Neural cell (in vitro differentiated cells): ENCODE measurements around the gene SPRYD7. TPM values are rescaled to one million over a fixed set of nuclear protein-coding genes. Genes with fewer than 3 reads are reported as not detected.

Experiments used
- H2AFZ ChIP-seq: fragments of 200-600, 300-800 bp; sonication (generic), shearing (Covaris generic); 2 replicates; pipeline ENCODE4 v1.6.0; 2014; ENCODE audit warnings: low read depth, mild to moderate bottlenecking, antibody characterized with exemption, low read length, moderate library complexity
- H3F3A ChIP-seq: fragments of 200-600 bp; shearing (Covaris generic); 2 replicates; pipeline ENCODE4 v1.6.1; 2016; ENCODE audit warnings: mild to moderate bottlenecking, moderate library complexity, mixed read lengths, antibody characterized with exemption, low read length; ENCODE audit not compliant: insufficient read depth, poor library complexity, severe bottlenecking
- H3K27ac ChIP-seq: fragments of 200-600, 300-800 bp; sonication (generic), shearing (Covaris generic); 2 replicates; pipeline ENCODE4 v1.5.1; 2014; ENCODE audit warnings: mild to moderate bottlenecking, low read length, moderate library complexity
- H3K27me3 ChIP-seq: fragments of 300-800, 200-600 bp; sonication (generic), shearing (Covaris generic); 2 replicates; pipeline ENCODE4 v1.6.0; 2014; ENCODE audit warnings: mild to moderate bottlenecking, low read depth, low read length, moderate library complexity; ENCODE audit not compliant: insufficient read depth
- H3K36me3 ChIP-seq: fragments of 300-800, 200-600 bp; sonication (generic), shearing (Covaris generic); 2 replicates; pipeline ENCODE4 v1.5.1; 2014; ENCODE audit warnings: mild to moderate bottlenecking, antibody characterized with exemption, low read length, moderate library complexity; ENCODE audit not compliant: insufficient read depth
- H3K4me2 ChIP-seq: fragments of 300-800, 200-600 bp; sonication (generic), shearing (Covaris generic); 2 replicates; pipeline ENCODE4 v1.6.0; 2014; ENCODE audit warnings: mild to moderate bottlenecking, low read length
- H3K4me3 ChIP-seq: fragments of 300-800, 200-600 bp; sonication (generic), shearing (Covaris generic); 2 replicates; pipeline ENCODE4 v1.5.1; 2014; ENCODE audit warnings: mild to moderate bottlenecking, low read length, moderate library complexity
- H3K79me2 ChIP-seq: fragments of 200-600 bp; shearing (Covaris generic); replicated peaks from 2 replicates; pipeline ENCODE4 v1.6.0; 2014; ENCODE audit warnings: mild to moderate bottlenecking, low read length, moderate library complexity; ENCODE audit not compliant: insufficient read depth
- H3K9ac ChIP-seq: fragments of 300-800, 200-600 bp; sonication (generic), shearing (Covaris generic); 2 replicates; pipeline ENCODE4 v1.6.1; 2016; ENCODE audit warnings: mild to moderate bottlenecking, low read length, mixed read lengths
- H3K9me2 ChIP-seq: fragments of 200-600 bp; shearing (Covaris generic); 2 replicates; pipeline ENCODE4 v1.6.1; 2016; ENCODE audit warnings: mild to moderate bottlenecking, low read length, mixed read lengths; ENCODE audit not compliant: insufficient read depth
- H3K9me3 ChIP-seq: fragments of 200-600, 300-800 bp; sonication (generic), shearing (Covaris generic); 2 replicates; pipeline ENCODE4 v1.6.1; 2016; ENCODE audit warnings: mild to moderate bottlenecking, mixed run types, low read length, moderate library complexity, mixed read lengths
- H4K20me1 ChIP-seq: fragments of 200-600 bp; shearing (Covaris generic); 2 replicates; pipeline ENCODE4 v1.6.1; 2016; ENCODE audit warnings: mild to moderate bottlenecking, mixed run types; ENCODE audit not compliant: insufficient read depth
- EZH2 ChIP-seq: fragments of 200-600, 300-800 bp; shearing (Covaris generic), sonication (generic); IDR thresholded peaks from 2 replicates; pipeline ENCODE4 v1.6.1; 2014; ENCODE audit warnings: antibody characterized with exemption, low read length, borderline replicate concordance, mild to moderate bottlenecking; ENCODE audit not compliant: insufficient read depth, poor library complexity, severe bottlenecking
- RAD21 ChIP-seq: fragments of 450-650 bp; conservative IDR thresholded peaks from 2 replicates; pipeline ENCODE4 v1.6.1; 2014; ENCODE audit warnings: antibody characterized with exemption, mild to moderate bottlenecking, moderate library complexity
- SMC3 ChIP-seq: fragments of 450-650 bp; conservative IDR thresholded peaks from 2 replicates; pipeline ENCODE4 v1.6.1; 2014; ENCODE audit warnings: antibody characterized with exemption, mild to moderate bottlenecking, moderate library complexity; ENCODE audit not compliant: poor library complexity
- polyA plus RNA-seq: library from polyadenylated mRNA; depleted of rRNA; stranded (reverse); fragments of >200 nt; gene quantifications from 2 replicates; pipeline ENCODE4 v1.2.3, GENCODE V29; 2014
- TF ChIP-seq, protein P1 (sequence below): IDR thresholded peaks from 2 replicates; pipeline ENCODE4 v1.6.1; 2012; ENCODE audit warnings: borderline replicate concordance
- TF ChIP-seq, protein P2 (sequence below): fragments of 450-650 bp; IDR thresholded peaks from 2 replicates; pipeline ENCODE4 v1.5.1; 2014; ENCODE audit warnings: antibody characterized with exemption, mild to moderate bottlenecking, moderate library complexity; ENCODE audit not compliant: poor library complexity, severe bottlenecking

Gene SPRYD7
- polyA plus RNA-seq, 1 donor from 2014 or later: 15.4 TPM

DNA sequence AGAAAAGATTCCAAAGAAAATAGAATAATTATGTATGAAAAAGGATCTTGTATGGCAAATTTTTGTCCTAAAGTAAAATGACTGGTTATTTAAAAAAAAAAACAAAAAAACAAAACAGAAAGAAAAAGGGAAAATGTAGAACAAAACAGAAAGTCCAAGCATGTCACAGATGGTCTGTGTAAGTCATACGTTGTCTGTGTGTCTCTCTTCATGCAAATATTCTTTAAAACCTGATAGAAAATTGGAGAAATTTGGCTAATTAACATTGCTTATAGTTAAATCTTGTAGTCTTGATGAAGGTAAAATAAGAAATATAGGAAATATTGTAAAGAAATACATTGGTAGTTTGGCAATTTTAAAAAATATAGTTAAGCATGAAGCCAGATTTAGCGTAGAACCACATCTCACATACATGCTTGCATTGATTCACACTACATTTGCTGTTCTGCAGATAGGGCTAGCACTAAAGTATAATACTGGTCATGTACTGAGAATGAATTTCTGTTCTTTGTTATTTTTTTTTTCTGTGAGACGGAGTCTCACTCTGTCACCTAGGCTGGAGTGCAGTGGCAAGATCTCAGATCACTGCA is 58.4 kb downstream of the SPRYD7 start:
- TF ChIP-seq, protein P1, sequence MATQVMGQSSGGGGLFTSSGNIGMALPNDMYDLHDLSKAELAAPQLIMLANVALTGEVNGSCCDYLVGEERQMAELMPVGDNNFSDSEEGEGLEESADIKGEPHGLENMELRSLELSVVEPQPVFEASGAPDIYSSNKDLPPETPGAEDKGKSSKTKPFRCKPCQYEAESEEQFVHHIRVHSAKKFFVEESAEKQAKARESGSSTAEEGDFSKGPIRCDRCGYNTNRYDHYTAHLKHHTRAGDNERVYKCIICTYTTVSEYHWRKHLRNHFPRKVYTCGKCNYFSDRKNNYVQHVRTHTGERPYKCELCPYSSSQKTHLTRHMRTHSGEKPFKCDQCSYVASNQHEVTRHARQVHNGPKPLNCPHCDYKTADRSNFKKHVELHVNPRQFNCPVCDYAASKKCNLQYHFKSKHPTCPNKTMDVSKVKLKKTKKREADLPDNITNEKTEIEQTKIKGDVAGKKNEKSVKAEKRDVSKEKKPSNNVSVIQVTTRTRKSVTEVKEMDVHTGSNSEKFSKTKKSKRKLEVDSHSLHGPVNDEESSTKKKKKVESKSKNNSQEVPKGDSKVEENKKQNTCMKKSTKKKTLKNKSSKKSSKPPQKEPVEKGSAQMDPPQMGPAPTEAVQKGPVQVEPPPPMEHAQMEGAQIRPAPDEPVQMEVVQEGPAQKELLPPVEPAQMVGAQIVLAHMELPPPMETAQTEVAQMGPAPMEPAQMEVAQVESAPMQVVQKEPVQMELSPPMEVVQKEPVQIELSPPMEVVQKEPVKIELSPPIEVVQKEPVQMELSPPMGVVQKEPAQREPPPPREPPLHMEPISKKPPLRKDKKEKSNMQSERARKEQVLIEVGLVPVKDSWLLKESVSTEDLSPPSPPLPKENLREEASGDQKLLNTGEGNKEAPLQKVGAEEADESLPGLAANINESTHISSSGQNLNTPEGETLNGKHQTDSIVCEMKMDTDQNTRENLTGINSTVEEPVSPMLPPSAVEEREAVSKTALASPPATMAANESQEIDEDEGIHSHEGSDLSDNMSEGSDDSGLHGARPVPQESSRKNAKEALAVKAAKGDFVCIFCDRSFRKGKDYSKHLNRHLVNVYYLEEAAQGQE: no peak

DNA sequence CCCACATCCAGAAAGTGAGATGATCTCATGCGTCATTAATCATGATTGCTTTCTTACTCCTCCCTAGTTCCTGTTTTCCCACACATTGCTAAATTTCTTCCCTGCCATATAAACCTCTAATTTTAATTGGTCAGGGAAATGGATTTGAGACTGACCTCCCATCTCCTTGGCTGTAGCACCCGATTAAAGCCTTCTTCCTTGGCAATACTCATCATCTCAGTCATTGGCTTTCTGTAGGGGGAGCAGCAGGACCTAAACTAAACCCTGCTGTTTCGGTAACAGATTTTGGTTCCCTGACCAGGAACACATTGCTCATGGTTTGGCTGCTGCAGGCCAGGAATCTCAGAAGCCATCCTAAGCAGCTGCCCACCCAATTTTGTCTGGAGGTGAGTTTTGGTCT is 61.7 kb downstream of the SPRYD7 start:
- no peaks in the 10 kb centered on the region for H3K9me2 ChIP-seq
- H4K20me1 ChIP-seq: no peaks in the 10 kb centered on the region
- no peaks in the 10 kb centered on the region for H3K9me3 ChIP-seq

More for the DNA sequence above, 58.4 kb downstream of the SPRYD7 start:
- no peaks in the 10 kb centered on the region for H3K79me2 ChIP-seq
- H3F3A ChIP-seq: no peaks in the 10 kb centered on the region
- no peaks in the 10 kb centered on the region for H4K20me1 ChIP-seq
- H3K27me3 ChIP-seq: no peaks in the 10 kb centered on the region
- no peak overlapping the region for H3K4me3 ChIP-seq
- no peaks in the 10 kb centered on the region for H3K36me3 ChIP-seq
- no peak overlapping the region for H3K4me2 ChIP-seq
- H3K27ac ChIP-seq: no peak overlapping the region
- H2AFZ ChIP-seq: no peak overlapping the region
- H3K9me3 ChIP-seq: no peaks in the 10 kb centered on the region
- no peaks in the 10 kb centered on the region for H3K9me2 ChIP-seq
- H3K9ac ChIP-seq: no peak overlapping the region

More for the DNA sequence above, 61.7 kb downstream of the SPRYD7 start:
- H3K4me2 ChIP-seq: no peak overlapping the region
- H3K36me3 ChIP-seq: no peaks in the 10 kb centered on the region
- H3F3A ChIP-seq: no peaks in the 10 kb centered on the region
- H3K27ac ChIP-seq: no peak overlapping the region
- TF ChIP-seq, protein P2, sequence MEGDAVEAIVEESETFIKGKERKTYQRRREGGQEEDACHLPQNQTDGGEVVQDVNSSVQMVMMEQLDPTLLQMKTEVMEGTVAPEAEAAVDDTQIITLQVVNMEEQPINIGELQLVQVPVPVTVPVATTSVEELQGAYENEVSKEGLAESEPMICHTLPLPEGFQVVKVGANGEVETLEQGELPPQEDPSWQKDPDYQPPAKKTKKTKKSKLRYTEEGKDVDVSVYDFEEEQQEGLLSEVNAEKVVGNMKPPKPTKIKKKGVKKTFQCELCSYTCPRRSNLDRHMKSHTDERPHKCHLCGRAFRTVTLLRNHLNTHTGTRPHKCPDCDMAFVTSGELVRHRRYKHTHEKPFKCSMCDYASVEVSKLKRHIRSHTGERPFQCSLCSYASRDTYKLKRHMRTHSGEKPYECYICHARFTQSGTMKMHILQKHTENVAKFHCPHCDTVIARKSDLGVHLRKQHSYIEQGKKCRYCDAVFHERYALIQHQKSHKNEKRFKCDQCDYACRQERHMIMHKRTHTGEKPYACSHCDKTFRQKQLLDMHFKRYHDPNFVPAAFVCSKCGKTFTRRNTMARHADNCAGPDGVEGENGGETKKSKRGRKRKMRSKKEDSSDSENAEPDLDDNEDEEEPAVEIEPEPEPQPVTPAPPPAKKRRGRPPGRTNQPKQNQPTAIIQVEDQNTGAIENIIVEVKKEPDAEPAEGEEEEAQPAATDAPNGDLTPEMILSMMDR: no peak
- TF ChIP-seq, protein P1: no peak
- no peak for TF ChIP-seq EZH2
- no peak for TF ChIP-seq SMC3
- no peak for TF ChIP-seq RAD21
- no peak overlapping the region for H2AFZ ChIP-seq
- H3K4me3 ChIP-seq: no peak overlapping the region
- no peaks in the 10 kb centered on the region for H3K27me3 ChIP-seq
- H3K79me2 ChIP-seq: no peaks in the 10 kb centered on the region
- H3K9ac ChIP-seq: no peak overlapping the region
